Ammon's horn (tissue), 1 donor: ENCODE data around the gene PLXND1.

Experiments used
- DNase-seq: peaks from one replicate; pipeline ENCODE4 v3.0.0-alpha.2; 2016; ENCODE audit warnings: low spot score

Gene PLXND1

GRCh38 chr3:129562803-129563202 is 43.7 kb downstream of the PLXND1 start:
- DNase-seq: no peak

GRCh38 chr3:129561619-129562248 is 44.7 kb downstream of the PLXND1 start:
- DNase-seq: no peak

GRCh38 chr3:129560911-129561594 is 45.4 kb downstream of the PLXND1 start:
- DNase-seq: no peak

GRCh38 chr3:129560269-129560787 is 46.1 kb downstream of the PLXND1 start:
- DNase-seq: no peak

- DNase-seq: no peak
Observed at GRCh38 chr3:129559565-129560079, 46.9 kb downstream of the PLXND1 start.

GRCh38 chr3:129558772-129559564 is 47.5 kb downstream of the PLXND1 start:
- no peak for DNase-seq

- DNase-seq: no peak
Observed at GRCh38 chr3:129558081-129558771, 48.2 kb downstream of the PLXND1 start.

- no peak for DNase-seq
Observed at GRCh38 chr3:129557548-129557894, 49.0 kb downstream of the PLXND1 start.

- no peak for DNase-seq
Observed at GRCh38 chr3:129556890-129557547, 49.5 kb downstream of the PLXND1 start.

- DNase-seq: no peak
Observed at GRCh38 chr3:129556358-129556695, 50.1 kb downstream of the PLXND1 start.

- no peak for DNase-seq
Observed at GRCh38 chr3:129555616-129556357, 50.7 kb downstream of the PLXND1 start.

- no peak for DNase-seq
Observed at GRCh38 chr3:129555153-129555550, 51.3 kb downstream of the PLXND1 start.

GRCh38 chr3:129554356-129555152 is 51.9 kb downstream of the PLXND1 start:
- DNase-seq: no peak

GRCh38 chr3:129553719-129554118 is 52.8 kb downstream of the PLXND1 start:
- DNase-seq: no peak

- no peak for DNase-seq
Observed at GRCh38 chr3:129553171-129553570, 53.3 kb downstream of the PLXND1 start.

- peak; percentile 30 for DNase-seq
Observed at GRCh38 chr3:129552287-129553050, 54.0 kb downstream of the PLXND1 start.

GRCh38 chr3:129549805-129550204 is 56.7 kb downstream of the PLXND1 start:
- no peak for DNase-seq

- no peak for DNase-seq
Observed at GRCh38 chr3:129549006-129549800, 57.3 kb downstream of the PLXND1 start.
